Measurements from ENCODE around the gene REPIN1.

The REPIN1 gene

DNA sequence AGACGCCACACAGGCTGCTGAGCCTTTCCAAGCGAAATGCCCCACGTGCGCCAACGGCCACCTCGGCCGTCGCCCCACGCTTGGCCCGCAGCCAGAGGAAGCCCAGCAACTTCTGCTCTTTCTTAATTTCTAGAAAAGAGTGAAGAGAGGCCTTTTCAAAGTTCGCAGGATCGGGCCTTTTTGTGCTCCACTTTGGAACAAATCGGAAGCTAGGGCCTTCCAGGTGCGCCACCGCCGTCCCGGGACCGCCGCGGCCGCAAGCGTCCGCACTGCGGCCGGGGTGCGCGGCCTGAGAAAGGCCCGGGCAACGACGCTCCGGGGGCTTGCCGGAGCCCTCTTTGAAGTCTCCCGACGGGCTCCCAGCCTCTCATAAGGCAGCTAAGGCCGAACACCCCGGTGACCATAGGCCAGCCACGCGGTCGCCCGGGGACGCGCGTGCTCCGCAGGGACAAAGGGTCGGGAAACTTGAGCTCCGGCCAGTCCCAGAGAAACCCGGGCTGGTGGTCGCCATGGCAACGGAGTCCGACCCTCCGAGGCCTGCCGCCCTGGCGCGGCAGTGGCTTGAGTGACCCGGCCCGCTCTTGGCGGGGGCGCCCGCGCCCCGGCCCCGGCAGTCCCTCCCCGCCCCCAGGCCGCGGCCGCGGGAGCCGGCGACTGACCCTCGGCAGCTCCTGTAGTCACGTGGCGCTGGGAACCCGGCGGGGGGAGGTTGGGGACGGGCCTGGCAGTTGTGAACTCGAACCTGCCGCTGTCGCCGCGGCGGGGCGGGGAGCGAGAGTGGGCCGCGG, at the start of gene REPIN1 (continued):
- TF ChIP-seq, protein P1, sequence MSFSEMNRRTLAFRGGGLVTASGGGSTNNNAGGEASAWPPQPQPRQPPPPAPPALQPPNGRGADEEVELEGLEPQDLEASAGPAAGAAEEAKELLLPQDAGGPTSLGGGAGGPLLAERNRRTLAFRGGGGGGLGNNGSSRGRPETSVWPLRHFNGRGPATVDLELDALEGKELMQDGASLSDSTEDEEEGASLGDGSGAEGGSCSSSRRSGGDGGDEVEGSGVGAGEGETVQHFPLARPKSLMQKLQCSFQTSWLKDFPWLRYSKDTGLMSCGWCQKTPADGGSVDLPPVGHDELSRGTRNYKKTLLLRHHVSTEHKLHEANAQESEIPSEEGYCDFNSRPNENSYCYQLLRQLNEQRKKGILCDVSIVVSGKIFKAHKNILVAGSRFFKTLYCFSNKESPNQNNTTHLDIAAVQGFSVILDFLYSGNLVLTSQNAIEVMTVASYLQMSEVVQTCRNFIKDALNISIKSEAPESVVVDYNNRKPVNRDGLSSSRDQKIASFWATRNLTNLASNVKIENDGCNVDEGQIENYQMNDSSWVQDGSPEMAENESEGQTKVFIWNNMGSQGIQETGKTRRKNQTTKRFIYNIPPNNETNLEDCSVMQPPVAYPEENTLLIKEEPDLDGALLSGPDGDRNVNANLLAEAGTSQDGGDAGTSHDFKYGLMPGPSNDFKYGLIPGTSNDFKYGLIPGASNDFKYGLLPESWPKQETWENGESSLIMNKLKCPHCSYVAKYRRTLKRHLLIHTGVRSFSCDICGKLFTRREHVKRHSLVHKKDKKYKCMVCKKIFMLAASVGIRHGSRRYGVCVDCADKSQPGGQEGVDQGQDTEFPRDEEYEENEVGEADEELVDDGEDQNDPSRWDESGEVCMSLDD (tag by site-specific recombination; IDR thresholded peaks at IDR 0.05), result no peak; the same call in none of the 2 replicates
- TF ChIP-seq ZNF837 (tag by site-specific recombination; IDR thresholded peaks at IDR 0.05) (no peak), ZEB2 (tag by site-specific recombination; IDR thresholded peaks at IDR 0.05) (peak; percentile 85; the same call in 1 of the 2 replicates), YY1 (tag by site-specific recombination; IDR thresholded peaks at IDR 0.05) (no peak), ZNF169 (tag by site-specific recombination; IDR thresholded peaks at IDR 0.05) (no peak), ZNF571 (tag by site-specific recombination; IDR thresholded peaks at IDR 0.05) (no peak), KLF1 (tag by site-specific recombination; IDR thresholded peaks at IDR 0.05) (no peak), ZNF274 (IDR thresholded peaks at IDR 0.05; ENCODE audit: low read length) (no peak), ZNF274 (tag by site-specific recombination; IDR thresholded peaks at IDR 0.05; ENCODE audit: borderline replicate concordance) (no peak), GLI4 (tag by site-specific recombination; IDR thresholded peaks at IDR 0.05) (no peak), ZNF19 (tag by site-specific recombination; IDR thresholded peaks at IDR 0.05; ENCODE audit: low read depth) (no peak), ZNF768 (tag by site-specific recombination; IDR thresholded peaks at IDR 0.05) (peak; percentile 91; the same call in 1 of the 2 replicates), ZBTB1 (tag by site-specific recombination; IDR thresholded peaks at IDR 0.05) (no peak), ZNF610 (tag by site-specific recombination; IDR thresholded peaks at IDR 0.05; ENCODE audit: borderline replicate concordance) (no peak), KLF7 (tag by site-specific recombination; IDR thresholded peaks at IDR 0.05; ENCODE audit: borderline replicate concordance) (no peak), ZNF112 (tag by site-specific recombination; IDR thresholded peaks at IDR 0.05) (no peak), ZNF473 (tag by site-specific recombination; IDR thresholded peaks at IDR 0.05) (no peak), KLF8 (tag by site-specific recombination; IDR thresholded peaks at IDR 0.05) (peak; percentile 51; the same call in 1 of the 2 replicates), TRIM28 (IDR thresholded peaks at IDR 0.05; ENCODE audit: borderline replicate concordance, low read length) (no peak), ZNF184 (tag by site-specific recombination; IDR thresholded peaks at IDR 0.05) (0 out of 2 replicates have a peak, but pooled peaks have one; percentile 40), ZNF677 (tag by site-specific recombination; IDR thresholded peaks at IDR 0.05) (no peak), ZNF37A (tag by site-specific recombination; IDR thresholded peaks at IDR 0.05) (no peak)
- TF ChIP-seq, protein P2, sequence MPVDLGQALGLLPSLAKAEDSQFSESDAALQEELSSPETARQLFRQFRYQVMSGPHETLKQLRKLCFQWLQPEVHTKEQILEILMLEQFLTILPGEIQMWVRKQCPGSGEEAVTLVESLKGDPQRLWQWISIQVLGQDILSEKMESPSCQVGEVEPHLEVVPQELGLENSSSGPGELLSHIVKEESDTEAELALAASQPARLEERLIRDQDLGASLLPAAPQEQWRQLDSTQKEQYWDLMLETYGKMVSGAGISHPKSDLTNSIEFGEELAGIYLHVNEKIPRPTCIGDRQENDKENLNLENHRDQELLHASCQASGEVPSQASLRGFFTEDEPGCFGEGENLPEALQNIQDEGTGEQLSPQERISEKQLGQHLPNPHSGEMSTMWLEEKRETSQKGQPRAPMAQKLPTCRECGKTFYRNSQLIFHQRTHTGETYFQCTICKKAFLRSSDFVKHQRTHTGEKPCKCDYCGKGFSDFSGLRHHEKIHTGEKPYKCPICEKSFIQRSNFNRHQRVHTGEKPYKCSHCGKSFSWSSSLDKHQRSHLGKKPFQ (tag by site-specific recombination; IDR thresholded peaks at IDR 0.05), result no peak
- TF ChIP-seq, protein P3, sequence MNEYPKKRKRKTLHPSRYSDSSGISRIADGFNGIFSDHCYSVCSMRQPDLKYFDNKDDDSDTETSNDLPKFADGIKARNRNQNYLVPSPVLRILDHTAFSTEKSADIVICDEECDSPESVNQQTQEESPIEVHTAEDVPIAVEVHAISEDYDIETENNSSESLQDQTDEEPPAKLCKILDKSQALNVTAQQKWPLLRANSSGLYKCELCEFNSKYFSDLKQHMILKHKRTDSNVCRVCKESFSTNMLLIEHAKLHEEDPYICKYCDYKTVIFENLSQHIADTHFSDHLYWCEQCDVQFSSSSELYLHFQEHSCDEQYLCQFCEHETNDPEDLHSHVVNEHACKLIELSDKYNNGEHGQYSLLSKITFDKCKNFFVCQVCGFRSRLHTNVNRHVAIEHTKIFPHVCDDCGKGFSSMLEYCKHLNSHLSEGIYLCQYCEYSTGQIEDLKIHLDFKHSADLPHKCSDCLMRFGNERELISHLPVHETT (tag by site-specific recombination; IDR thresholded peaks at IDR 0.05), result no peak; the same call in 1 of the 2 replicates
- TF ChIP-seq, protein P4, sequence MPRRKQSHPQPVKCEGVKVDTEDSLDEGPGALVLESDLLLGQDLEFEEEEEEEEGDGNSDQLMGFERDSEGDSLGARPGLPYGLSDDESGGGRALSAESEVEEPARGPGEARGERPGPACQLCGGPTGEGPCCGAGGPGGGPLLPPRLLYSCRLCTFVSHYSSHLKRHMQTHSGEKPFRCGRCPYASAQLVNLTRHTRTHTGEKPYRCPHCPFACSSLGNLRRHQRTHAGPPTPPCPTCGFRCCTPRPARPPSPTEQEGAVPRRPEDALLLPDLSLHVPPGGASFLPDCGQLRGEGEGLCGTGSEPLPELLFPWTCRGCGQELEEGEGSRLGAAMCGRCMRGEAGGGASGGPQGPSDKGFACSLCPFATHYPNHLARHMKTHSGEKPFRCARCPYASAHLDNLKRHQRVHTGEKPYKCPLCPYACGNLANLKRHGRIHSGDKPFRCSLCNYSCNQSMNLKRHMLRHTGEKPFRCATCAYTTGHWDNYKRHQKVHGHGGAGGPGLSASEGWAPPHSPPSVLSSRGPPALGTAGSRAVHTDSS (tag by site-specific recombination; IDR thresholded peaks at IDR 0.05), result no peak
- TF ChIP-seq, protein P5, sequence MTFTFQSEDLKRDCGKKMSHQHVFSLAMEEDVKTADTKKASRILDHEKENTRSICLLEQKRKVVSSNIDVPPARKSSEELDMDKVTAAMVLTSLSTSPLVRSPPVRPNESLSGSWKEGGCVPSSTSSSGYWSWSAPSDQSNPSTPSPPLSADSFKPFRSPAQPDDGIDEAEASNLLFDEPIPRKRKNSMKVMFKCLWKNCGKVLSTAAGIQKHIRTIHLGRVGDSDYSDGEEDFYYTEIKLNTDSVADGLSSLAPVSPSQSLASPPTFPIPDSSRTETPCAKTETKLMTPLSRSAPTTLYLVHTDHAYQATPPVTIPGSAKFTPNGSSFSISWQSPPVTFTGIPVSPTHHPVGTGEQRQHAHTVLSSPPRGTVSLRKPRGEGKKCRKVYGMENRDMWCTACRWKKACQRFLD (tag by site-specific recombination; IDR thresholded peaks at IDR 0.05), result no peak
- TF ChIP-seq, protein P6, sequence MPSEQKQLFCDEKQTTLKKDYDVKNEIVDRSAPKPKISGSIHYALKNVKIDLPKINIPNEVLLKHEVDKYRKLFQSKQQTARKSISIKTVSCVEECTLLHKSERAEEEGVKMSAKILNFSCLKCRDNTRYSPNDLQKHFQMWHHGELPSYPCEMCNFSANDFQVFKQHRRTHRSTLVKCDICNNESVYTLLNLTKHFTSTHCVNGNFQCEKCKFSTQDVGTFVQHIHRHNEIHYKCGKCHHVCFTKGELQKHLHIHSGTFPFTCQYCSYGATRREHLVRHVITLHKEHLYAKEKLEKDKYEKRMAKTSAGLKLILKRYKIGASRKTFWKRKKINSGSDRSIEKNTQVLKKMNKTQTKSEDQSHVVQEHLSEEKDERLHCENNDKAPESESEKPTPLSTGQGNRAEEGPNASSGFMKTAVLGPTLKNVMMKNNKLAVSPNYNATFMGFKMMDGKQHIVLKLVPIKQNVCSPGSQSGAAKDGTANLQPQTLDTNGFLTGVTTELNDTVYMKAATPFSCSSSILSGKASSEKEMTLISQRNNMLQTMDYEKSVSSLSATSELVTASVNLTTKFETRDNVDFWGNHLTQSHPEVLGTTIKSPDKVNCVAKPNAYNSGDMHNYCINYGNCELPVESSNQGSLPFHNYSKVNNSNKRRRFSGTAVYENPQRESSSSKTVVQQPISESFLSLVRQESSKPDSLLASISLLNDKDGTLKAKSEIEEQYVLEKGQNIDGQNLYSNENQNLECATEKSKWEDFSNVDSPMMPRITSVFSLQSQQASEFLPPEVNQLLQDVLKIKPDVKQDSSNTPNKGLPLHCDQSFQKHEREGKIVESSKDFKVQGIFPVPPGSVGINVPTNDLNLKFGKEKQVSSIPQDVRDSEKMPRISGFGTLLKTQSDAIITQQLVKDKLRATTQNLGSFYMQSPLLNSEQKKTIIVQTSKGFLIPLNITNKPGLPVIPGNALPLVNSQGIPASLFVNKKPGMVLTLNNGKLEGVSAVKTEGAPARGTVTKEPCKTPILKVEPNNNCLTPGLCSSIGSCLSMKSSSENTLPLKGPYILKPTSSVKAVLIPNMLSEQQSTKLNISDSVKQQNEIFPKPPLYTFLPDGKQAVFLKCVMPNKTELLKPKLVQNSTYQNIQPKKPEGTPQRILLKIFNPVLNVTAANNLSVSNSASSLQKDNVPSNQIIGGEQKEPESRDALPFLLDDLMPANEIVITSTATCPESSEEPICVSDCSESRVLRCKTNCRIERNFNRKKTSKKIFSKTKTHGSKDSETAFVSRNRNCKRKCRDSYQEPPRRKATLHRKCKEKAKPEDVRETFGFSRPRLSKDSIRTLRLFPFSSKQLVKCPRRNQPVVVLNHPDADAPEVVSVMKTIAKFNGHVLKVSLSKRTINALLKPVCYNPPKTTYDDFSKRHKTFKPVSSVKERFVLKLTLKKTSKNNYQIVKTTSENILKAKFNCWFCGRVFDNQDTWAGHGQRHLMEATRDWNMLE (tag by site-specific recombination; conservative IDR thresholded peaks at IDR 0.05; ENCODE audit: low read depth), result no peak
